ENCODE measurements around the gene NTM. TPM values are rescaled to one million over a fixed set of nuclear protein-coding genes. Genes with fewer than 3 reads are reported as not detected.

The NTM gene
- polyA plus RNA-seq, 1 donor, result 10.4 TPM

- no peak for DNase-seq
These were observed 662.1 kb downstream of the NTM start for GRCh38 chr11:132032555-132032954.

GRCh38 chr11:132033051-132033450, 662.6 kb downstream of the NTM start:
- no peak for DNase-seq

GRCh38 chr11:132035228-132035627, 664.8 kb downstream of the NTM start:
- DNase-seq, result no peak

GRCh38 chr11:132035766-132036165, 665.4 kb downstream of the NTM start:
- DNase-seq, result no peak

- no peak for DNase-seq
These were observed 665.8 kb downstream of the NTM start for GRCh38 chr11:132036220-132036619.

- no peak for DNase-seq
These were observed 666.5 kb downstream of the NTM start for GRCh38 chr11:132036746-132037466.

GRCh38 chr11:132037467-132037862, 667.0 kb downstream of the NTM start:
- DNase-seq, result no peak

GRCh38 chr11:132037956-132038355, 667.5 kb downstream of the NTM start:
- DNase-seq, result no peak

- DNase-seq, result no peak
These were observed 669.1 kb downstream of the NTM start for GRCh38 chr11:132039521-132039920.

GRCh38 chr11:132042296-132042695, 671.9 kb downstream of the NTM start:
- no peak for DNase-seq

GRCh38 chr11:132043714-132044113, 673.3 kb downstream of the NTM start:
- no peak for DNase-seq

- DNase-seq, result no peak
These were observed 674.7 kb downstream of the NTM start for GRCh38 chr11:132045107-132045506.

GRCh38 chr11:132046288-132046865, 676.0 kb downstream of the NTM start:
- DNase-seq, result no peak

GRCh38 chr11:132047167-132047566, 676.8 kb downstream of the NTM start:
- no peak for DNase-seq

GRCh38 chr11:132048040-132048439, 677.6 kb downstream of the NTM start:
- DNase-seq, result no peak

- no peak for DNase-seq
These were observed 678.8 kb downstream of the NTM start for GRCh38 chr11:132049205-132049604.

- no peak for DNase-seq
These were observed 679.6 kb downstream of the NTM start for GRCh38 chr11:132050049-132050448.

GRCh38 chr11:132050577-132051165, 680.3 kb downstream of the NTM start:
- no peak for DNase-seq

GRCh38 chr11:132051704-132052103, 681.3 kb downstream of the NTM start:
- no peak for DNase-seq

GRCh38 chr11:132052342-132052741, 681.9 kb downstream of the NTM start:
- DNase-seq, result no peak

GRCh38 chr11:132052904-132053303, 682.5 kb downstream of the NTM start:
- no peak for DNase-seq

GRCh38 chr11:132054822-132055221, 684.4 kb downstream of the NTM start:
- no peak for DNase-seq

- no peak for DNase-seq
These were observed 684.9 kb downstream of the NTM start for GRCh38 chr11:132055296-132055695.

- DNase-seq, result no peak
These were observed 686.3 kb downstream of the NTM start for GRCh38 chr11:132056689-132057088.
